H1 (cell line): ENCODE data around the gene LMTK3. TPM values are rescaled to one million over a fixed set of nuclear protein-coding genes. Genes with fewer than 3 reads are reported as not detected.

Experiments
- CTCF ChIA-PET: fragments of 300-600 bp; sonication (Branson Sonifier 250); formaldehyde crosslinking; loops from one replicate; lab custom pipeline; 2021; ENCODE audit not compliant: partially characterized antibody; lab: Charles Lee
- POLR2A ChIA-PET: fragments of 300-600 bp; sonication (Branson Sonifier 250); formaldehyde crosslinking; loops from one replicate; lab custom pipeline; 2021; ENCODE audit warnings: inconsistent platforms; ENCODE audit not compliant: partially characterized antibody; lab: Charles Lee
- DNase-seq, 2 experiments: peaks; one replicate each; pipeline versions ENCODE4 v3.0.0 to v3.0.0-alpha.2; 2010 to 2022; ENCODE audit warnings: low spot score in 2 of 2, low read depth in 1 of 2, mixed read lengths in 1 of 2
- FAIRE-seq: peaks from 2 replicates; lab custom pipeline; 2011; peaks lifted over from hg19 to GRCh38; lab: Jason Lieb, UNC
- H2AFZ ChIP-seq: 2 replicates; pipeline ENCODE4 v1.8.1; 2012; ENCODE audit warnings: low read length, inconsistent platforms
- H2AK5ac ChIP-seq: 2 replicates; pipeline ENCODE4 v1.6.1; 2013; ENCODE audit warnings: low read depth, low read length
- H2BK120ac ChIP-seq: replicated peaks from 2 replicates; pipeline ENCODE3; 2013; ENCODE audit warnings: low read depth, low read length, inconsistent platforms
- H2BK12ac ChIP-seq: 2 replicates; pipeline ENCODE4 v1.6.1; 2013; ENCODE audit warnings: low read depth, low read length
- H2BK15ac ChIP-seq: 2 replicates; pipeline ENCODE4 v1.6.1; 2013; ENCODE audit warnings: low read length
- H2BK20ac ChIP-seq: 2 replicates; pipeline ENCODE4 v1.6.1; 2013; ENCODE audit warnings: low read length
- H2BK5ac ChIP-seq: 2 replicates; pipeline ENCODE4 v1.6.1; 2013; ENCODE audit warnings: low read depth, low read length
- H3K14ac ChIP-seq: 2 replicates; pipeline ENCODE4 v1.6.1; 2013; ENCODE audit warnings: inconsistent platforms; ENCODE audit not compliant: insufficient read length
- H3K18ac ChIP-seq: 2 replicates; pipeline ENCODE4 v1.6.1; 2013; ENCODE audit warnings: low read length; ENCODE audit errors: extremely low read depth
- H3K23ac ChIP-seq: 2 replicates; pipeline ENCODE4 v1.6.1; 2013; ENCODE audit warnings: inconsistent platforms; ENCODE audit not compliant: insufficient read length
- H3K23me2 ChIP-seq: 2 replicates; pipeline ENCODE4 v1.6.1; 2013; ENCODE audit warnings: low read depth, low read length
- H3K27ac ChIP-seq: 2 replicates; pipeline ENCODE4 v1.6.1; 2011; ENCODE audit warnings: low read depth, low read length, inconsistent platforms
- H3K27me3 ChIP-seq, 4 experiments: replicated peaks in 1 of 4; 1 replicate in 1 of 4; 2 replicates in 3 of 4; pipeline versions ENCODE4 v1.6.1 to v1.8.1; 2011 to 2013; ENCODE audit warnings: low read length in 3 of 4, mild to moderate bottlenecking in 3 of 4, inconsistent platforms in 2 of 4, mixed read lengths in 2 of 4, moderate library complexity in 1 of 4; ENCODE audit not compliant: control insufficient read depth in 3 of 4, insufficient read depth in 3 of 4; ENCODE audit errors: extremely low read depth in 1 of 4
- H3K36me3 ChIP-seq, 4 experiments: 2 replicates each; pipeline versions ENCODE4 v1.6.1 to v1.8.1; 2011 to 2013; ENCODE audit warnings: mild to moderate bottlenecking in 4 of 4, low read length in 3 of 4, moderate library complexity in 2 of 4, control low read depth in 1 of 4, inconsistent platforms in 1 of 4; ENCODE audit not compliant: insufficient read depth in 4 of 4, control insufficient read depth in 2 of 4
- H3K4ac ChIP-seq: replicated peaks from 2 replicates; pipeline ENCODE3; 2013; ENCODE audit warnings: low read length, low read depth, mixed read lengths, inconsistent platforms; ENCODE audit not compliant: insufficient read length
- H3K4me1 ChIP-seq, 4 experiments: replicated peaks in 1 of 4; 1 replicate in 1 of 4; 2 replicates in 3 of 4; pipeline versions ENCODE4 v1.6.1 to v1.8.1; 2011 to 2013; ENCODE audit warnings: low read length in 3 of 4, inconsistent platforms in 2 of 4, mixed read lengths in 1 of 4; ENCODE audit not compliant: insufficient read depth in 4 of 4, control insufficient read depth in 3 of 4
- H3K4me2 ChIP-seq, 2 experiments: 2 replicates each; pipeline versions ENCODE4 v1.6.1 to v1.8.1; 2011 to 2013; ENCODE audit warnings: low read depth in 2 of 2, low read length in 2 of 2, control low read depth in 1 of 2, inconsistent platforms in 1 of 2, mild to moderate bottlenecking in 1 of 2; ENCODE audit not compliant: insufficient read depth in 1 of 2
- H3K4me3 ChIP-seq, 4 experiments: fragments of 200-600, 300-600 bp in 1 of 4; sonication (generic), shearing (Covaris generic), sonication (Bioruptor Twin) in 1 of 4; 2 replicates each; pipeline versions ENCODE4 v1.5.1 to v1.8.1; 2011 to 2016; ENCODE audit warnings: low read length in 4 of 4, low read depth in 3 of 4, control low read depth in 2 of 4, inconsistent platforms in 2 of 4, mild to moderate bottlenecking in 2 of 4, mixed read lengths in 1 of 4, moderate library complexity in 1 of 4; ENCODE audit not compliant: insufficient read depth in 2 of 4; ENCODE audit errors: extremely low read depth in 1 of 4
- H3K56ac ChIP-seq: replicated peaks from 2 replicates; pipeline ENCODE3; 2013; ENCODE audit warnings: low read depth, mild to moderate bottlenecking, mixed read lengths, low read length, inconsistent platforms; ENCODE audit not compliant: insufficient read length
- H3K79me1 ChIP-seq: 2 replicates; pipeline ENCODE4 v1.6.1; 2013; ENCODE audit warnings: low read depth, low read length, control low read depth
- H3K79me2 ChIP-seq, 2 experiments: 2 replicates each; pipeline versions ENCODE4 v1.6.1 to v1.8.1; 2012 to 2013; ENCODE audit warnings: low read length in 2 of 2, mild to moderate bottlenecking in 2 of 2, inconsistent platforms in 1 of 2; ENCODE audit not compliant: insufficient read depth in 2 of 2, control insufficient read depth in 1 of 2
- H3K9ac ChIP-seq, 4 experiments: replicated peaks in 1 of 4; 1 replicate in 1 of 4; 2 replicates in 3 of 4; pipeline versions ENCODE4 v1.6.1 to v1.8.1; 2011 to 2013; ENCODE audit warnings: low read depth in 3 of 4, low read length in 3 of 4, control low read depth in 2 of 4, mild to moderate bottlenecking in 2 of 4, moderate library complexity in 2 of 4, inconsistent platforms in 1 of 4; ENCODE audit errors: extremely low read depth in 1 of 4
- H3K9me3 ChIP-seq, 2 experiments: 2 replicates each; pipeline versions ENCODE4 v1.6.1 to v1.8.1; 2012 to 2013; ENCODE audit warnings: mild to moderate bottlenecking in 2 of 2, moderate library complexity in 2 of 2, control low read depth in 1 of 2, inconsistent platforms in 1 of 2, low read depth in 1 of 2, low read length in 1 of 2, mixed read lengths in 1 of 2; ENCODE audit not compliant: insufficient read depth in 2 of 2
- H4K20me1 ChIP-seq, 2 experiments: replicated peaks in 1 of 2; 2 replicates each; pipeline versions ENCODE3 to v1.8.1; 2011 to 2013; ENCODE audit warnings: inconsistent platforms in 2 of 2, low read length in 2 of 2, mild to moderate bottlenecking in 1 of 2; ENCODE audit not compliant: insufficient read depth in 2 of 2, control insufficient read depth in 1 of 2
- H4K5ac ChIP-seq: 2 replicates; pipeline ENCODE4 v1.6.1; 2013; ENCODE audit warnings: low read length, low read depth, mixed read lengths, inconsistent platforms; ENCODE audit not compliant: insufficient read length
- H4K8ac ChIP-seq: 2 replicates; pipeline ENCODE4 v1.8.0; 2013; ENCODE audit warnings: mild to moderate bottlenecking, moderate library complexity, low read length, inconsistent platforms; ENCODE audit not compliant: insufficient read depth; ENCODE audit errors: extremely low read depth
- H4K91ac ChIP-seq: replicated peaks from 2 replicates; pipeline ENCODE3; 2013; ENCODE audit warnings: low read length, mixed read lengths, inconsistent platforms; ENCODE audit not compliant: insufficient read length
- CTBP2 ChIP-seq: IDR thresholded peaks from 2 replicates; pipeline ENCODE4 v1.7.0; 2011; ENCODE audit warnings: borderline replicate concordance, mild to moderate bottlenecking, moderate library complexity, mixed read lengths, low read length; ENCODE audit not compliant: insufficient read depth, insufficient read length
- KDM4A ChIP-seq: IDR thresholded peaks from one replicate; pipeline ENCODE4 v1.7.1; 2012; ENCODE audit warnings: low read depth, mild to moderate bottlenecking, moderate library complexity, low read length, inconsistent platforms; ENCODE audit not compliant: severe bottlenecking
- NANOG ChIP-seq: IDR thresholded peaks from 2 replicates; pipeline ENCODE4 v1.6.1; 2011; ENCODE audit warnings: low read length, low read depth, mild to moderate bottlenecking, inconsistent platforms; ENCODE audit not compliant: insufficient read depth, poor library complexity, severe bottlenecking
- POLR2AphosphoS5 ChIP-seq: IDR thresholded peaks from 2 replicates; pipeline ENCODE4 v1.6.1; 2011; ENCODE audit warnings: low read depth, low read length
- SRF ChIP-seq: IDR thresholded peaks from 2 replicates; pipeline ENCODE4 v1.6.1; 2011; ENCODE audit warnings: mild to moderate bottlenecking, low read depth, low read length, moderate library complexity
- WGBS, 2 experiments: shearing (Covaris generic) in 1 of 2; methylation state at CpG; one replicate each; pipeline versions ENCODE4 v1.1.6 to v1.1.7; 2013 to 2015; ENCODE audit warnings: low lambda C conversion rate in 2 of 2, mixed read lengths in 2 of 2, inconsistent platforms in 1 of 2, low coverage in 1 of 2, missing lambda C conversion rate in 1 of 2; ENCODE audit not compliant: insufficient replicate concordance in 2 of 2, insufficient coverage in 1 of 2, insufficient read length in 1 of 2; ENCODE audit errors: extremely low coverage in 1 of 2, missing lambda C conversion rate in 1 of 2; 5-methylcytosine and 5-hydroxymethylcytosine counted together
- polyA plus RNA-seq, 7 experiments: library from polyadenylated mRNA; depleted of rRNA in 3 of 7; stranded (reverse) in 5 of 7; unstranded in 2 of 7; fragments of >200 nt in 5 of 7; fragments of 200-250 nt in 2 of 7; gene quantifications; 1 replicate in 5 of 7; 2 replicates in 1 of 7; 4 replicates in 1 of 7; pipeline versions ENCODE4 v1.2.1 to v1.2.3, GENCODE V29; 2011 to 2013; ENCODE audit warnings: missing spikeins in 2 of 7, mixed read lengths in 2 of 7
- total RNA-seq: library from RNA; stranded (reverse); fragmentation: NEBNext Ultra II Directional; extraction: Animal tissue kit (Norgen Biotek cat#: 25700); gene quantifications from 2 replicates; pipeline ENCODE4 v1.2.1, GENCODE V29; 2021

Gene LMTK3
- total and polyA plus RNA-seq, 2 of the 8 experiments (the other 6 are each of a cell fraction or from before 2014, with no cell fraction given), result 2.7 to 12.4 TPM

- FAIRE-seq (no peak), DNase-seq (no peak)
- Histone ChIP-seq H3K4me1 (peaks cover 0 to 17% (median 13%) of the 10 kb centered on the region in 4 experiments; a peak in 6 of 7 replicates), H3K27me3 (peaks cover 0 to 5% (median 3%) of the 10 kb centered on the region in 4 experiments; a peak in 3 of 7 replicates), H2BK120ac (no peak overlapping the region), H3K23me2 (peaks cover 4% of the 10 kb centered on the region; the same call in 1 of the 2 replicates), H3K79me1 (no peaks in the 10 kb centered on the region; the same call in 1 of the 2 replicates), H4K5ac (no peak overlapping the region), H3K4me2 (no peak overlapping the region), H3K4ac (no peak overlapping the region), H3K9me3 (no peaks in the 10 kb centered on the region), H2BK15ac (no peak overlapping the region), H3K27ac (no peak overlapping the region), H3K14ac (no peak overlapping the region), H4K20me1 (peaks cover 0 to 4% of the 10 kb centered on the region in 2 experiments), H2AFZ (no peak overlapping the region), H3K79me2 (no peaks in the 10 kb centered on the region), H2AK5ac (no peak overlapping the region), H4K8ac (no peak overlapping the region), H2BK5ac (no peak overlapping the region), H2BK20ac (no peak overlapping the region), H3K4me3 (no peak overlapping the region), H2BK12ac (no peak overlapping the region), H3K23ac (no peak overlapping the region), H3K18ac (no peak overlapping the region), H3K56ac (no peak overlapping the region), H3K36me3 (no peaks in the 10 kb centered on the region; a peak in 1 of 8 replicates), H4K91ac (no peak overlapping the region), H3K9ac (no peak overlapping the region)
- ChIA-PET POLR2A (interaction anchor here (0.7 to 14.8 kb wide), 14 partner anchors 13 to 126 kb away, joined by 3 to 176 read pairs (median 5); partner anchors contain the start of genes FAM83E, GRWD1 and KDELR1), CTCF (interaction anchor here (0.6 to 5.5 kb wide), 10 partner anchors 12 to 173 kb away, joined by 3 to 105 read pairs (median 8); no protein-coding TSS in a partner anchor)
- WGBS, 2 experiments, result 87% methylated on average over 8 of the region's 8 CpGs; no CpG with 5 or more reads in 1 of the 2 experiments
- no peak for TF ChIP-seq KDM4A
- TF ChIP-seq CTBP2, result no peak
- no peak for TF ChIP-seq NANOG
- no peak for TF ChIP-seq SRF
- peak; percentile 60; the same call in 1 of the 2 replicates for TF ChIP-seq POLR2AphosphoS5
- TF ChIP-seq, all 59 proteins: peak for 1
Measured at GRCh38 chr19:48487948-48488347, 23.7 kb downstream of the LMTK3 start.
